AG10803 (cell line): ENCODE measurements around the gene PSMD8.
A peak's percentile ranks its signal among the peaks of the same experiment; 100 is the strongest.
"Not testable (repeated sequence)": the region's sequence is repeated elsewhere in the genome, so short reads cannot be mapped to it uniquely, and the experiment has no call there.

Experiments used
- DNase-seq: peaks from one replicate; pipeline ENCODE4 v3.0.0; 2010; ENCODE audit warnings: low read depth
- H3K4me3 ChIP-seq: 2 replicates; pipeline ENCODE4 v1.5.1; 2011; ENCODE audit warnings: mild to moderate bottlenecking, low read length, control low read depth
- TF ChIP-seq, protein P1 (sequence below): conservative IDR thresholded peaks from 2 replicates; pipeline ENCODE4 v1.5.1; 2011; ENCODE audit warnings: mild to moderate bottlenecking, low read length, control low read depth, inconsistent platforms

The PSMD8 gene

DNA sequence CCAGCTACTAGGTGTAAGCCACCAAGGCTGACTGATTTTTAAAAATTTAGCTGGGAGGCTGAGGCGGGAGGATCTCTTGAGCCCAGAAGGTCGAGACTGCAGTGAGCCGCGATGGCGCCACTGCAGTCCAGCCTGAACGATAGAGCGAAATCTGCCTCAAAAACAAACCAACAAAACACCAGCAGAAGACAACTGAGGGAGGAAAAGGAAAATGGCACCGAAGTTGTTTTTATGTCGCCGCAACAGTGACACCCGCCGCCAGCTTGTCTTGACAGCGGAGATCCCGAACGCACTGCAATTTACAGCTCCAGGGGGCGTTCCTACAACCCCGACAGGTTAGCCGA is 28.2 kb downstream of the PSMD8 start:
- no peak for DNase-seq
- H3K4me3 ChIP-seq, result peak overlapping the region; percentile 59

DNA sequence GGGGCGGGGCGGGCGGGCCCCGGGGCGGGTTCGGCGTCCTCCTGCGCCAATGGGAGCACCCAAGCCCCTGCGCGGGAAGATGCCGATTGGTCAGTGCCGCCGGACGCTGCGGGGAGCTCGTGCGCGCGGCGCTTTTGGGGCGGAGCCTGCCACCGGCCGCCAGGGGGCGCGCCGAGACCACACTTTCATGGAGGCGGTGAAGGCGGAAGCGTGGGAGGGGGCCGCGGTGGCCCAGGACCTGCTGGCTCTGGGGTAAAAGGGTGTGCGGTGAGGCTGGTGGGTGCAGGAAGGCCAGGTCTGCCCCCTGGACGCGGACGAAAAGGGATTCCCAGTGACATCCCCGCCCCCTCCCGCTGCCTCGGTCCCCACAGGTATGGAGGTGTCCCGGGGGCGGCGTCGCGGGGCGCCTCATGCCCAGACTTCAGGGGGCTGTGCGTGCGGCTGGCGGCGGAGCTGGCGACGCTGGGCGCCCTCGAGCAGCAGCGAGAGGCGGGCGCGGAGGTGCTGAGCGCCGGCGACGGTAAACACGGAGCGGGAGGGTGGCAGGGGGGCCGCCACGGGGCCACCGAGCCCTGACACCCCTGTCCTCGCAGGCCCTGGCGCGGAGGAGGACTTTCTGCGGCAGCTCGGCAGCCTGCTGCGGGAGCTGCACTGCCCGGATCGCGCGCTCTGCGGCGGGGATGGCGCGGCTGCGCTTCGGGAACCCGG is 28.8 kb downstream of the PSMD8 start, which contains the start of gene FAM98C:
Gene FAM98C (plus strand): TSS at position 127 of the 708 bp plus-strand sequence. CDS start 61 bp downstream, at position 188.
- TF ChIP-seq, protein P1, sequence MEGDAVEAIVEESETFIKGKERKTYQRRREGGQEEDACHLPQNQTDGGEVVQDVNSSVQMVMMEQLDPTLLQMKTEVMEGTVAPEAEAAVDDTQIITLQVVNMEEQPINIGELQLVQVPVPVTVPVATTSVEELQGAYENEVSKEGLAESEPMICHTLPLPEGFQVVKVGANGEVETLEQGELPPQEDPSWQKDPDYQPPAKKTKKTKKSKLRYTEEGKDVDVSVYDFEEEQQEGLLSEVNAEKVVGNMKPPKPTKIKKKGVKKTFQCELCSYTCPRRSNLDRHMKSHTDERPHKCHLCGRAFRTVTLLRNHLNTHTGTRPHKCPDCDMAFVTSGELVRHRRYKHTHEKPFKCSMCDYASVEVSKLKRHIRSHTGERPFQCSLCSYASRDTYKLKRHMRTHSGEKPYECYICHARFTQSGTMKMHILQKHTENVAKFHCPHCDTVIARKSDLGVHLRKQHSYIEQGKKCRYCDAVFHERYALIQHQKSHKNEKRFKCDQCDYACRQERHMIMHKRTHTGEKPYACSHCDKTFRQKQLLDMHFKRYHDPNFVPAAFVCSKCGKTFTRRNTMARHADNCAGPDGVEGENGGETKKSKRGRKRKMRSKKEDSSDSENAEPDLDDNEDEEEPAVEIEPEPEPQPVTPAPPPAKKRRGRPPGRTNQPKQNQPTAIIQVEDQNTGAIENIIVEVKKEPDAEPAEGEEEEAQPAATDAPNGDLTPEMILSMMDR, result peak; percentile 65
- DNase-seq, result peak; percentile 94
- H3K4me3 ChIP-seq, result peak within 1 kb of the TSS; percentile 93

More for the DNA sequence above, 28.2 kb downstream of the PSMD8 start:
- TF ChIP-seq, protein P1, result no peak; the same call in 1 of the 2 replicates

DNA sequence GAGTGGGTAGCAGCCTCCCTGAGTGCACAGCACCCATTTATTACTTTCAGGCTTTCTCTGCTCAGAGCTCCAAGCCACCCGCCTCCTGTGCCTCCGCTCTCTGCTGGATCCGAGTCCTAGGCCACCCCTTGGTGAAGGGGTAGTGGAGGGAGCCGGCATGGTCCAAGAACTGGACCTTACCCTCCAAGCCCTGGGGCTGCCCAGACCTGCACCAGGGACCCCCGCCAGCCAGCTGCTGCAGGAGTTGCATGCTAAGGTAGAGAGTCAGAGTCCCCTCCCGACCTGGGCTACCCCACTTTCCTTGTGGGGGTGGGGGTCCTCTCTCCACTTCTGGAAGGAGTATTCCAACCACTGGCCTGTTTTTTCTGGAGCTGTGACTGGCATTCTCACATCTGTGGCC is 30.5 kb downstream of the PSMD8 start:
- no peak overlapping the region for H3K4me3 ChIP-seq
- TF ChIP-seq, protein P1, result no peak
- no peak for DNase-seq

DNA sequence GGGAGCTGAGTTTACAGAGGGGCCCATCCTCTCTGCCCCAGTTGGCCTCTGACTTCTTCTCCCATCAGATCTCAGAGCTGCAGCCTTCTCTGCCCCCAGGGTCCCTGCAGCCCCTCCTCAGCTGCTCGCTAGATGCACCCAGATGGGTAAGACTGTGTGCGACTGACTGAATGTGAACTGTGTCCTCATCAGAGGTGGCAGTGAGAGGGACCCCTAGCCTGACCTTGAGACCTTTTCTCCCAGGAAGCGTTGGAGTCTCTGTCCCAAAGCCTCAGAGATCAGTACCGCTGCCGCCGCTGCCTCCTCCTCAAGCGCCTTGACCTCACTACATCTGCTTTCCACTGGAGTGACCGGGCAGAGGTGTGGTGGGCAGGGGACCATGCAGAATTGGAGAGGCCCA is 30.9 kb downstream of the PSMD8 start:
- H3K4me3 ChIP-seq, result no peak overlapping the region
- TF ChIP-seq, protein P1, result no peak
- DNase-seq, result no peak

DNA sequence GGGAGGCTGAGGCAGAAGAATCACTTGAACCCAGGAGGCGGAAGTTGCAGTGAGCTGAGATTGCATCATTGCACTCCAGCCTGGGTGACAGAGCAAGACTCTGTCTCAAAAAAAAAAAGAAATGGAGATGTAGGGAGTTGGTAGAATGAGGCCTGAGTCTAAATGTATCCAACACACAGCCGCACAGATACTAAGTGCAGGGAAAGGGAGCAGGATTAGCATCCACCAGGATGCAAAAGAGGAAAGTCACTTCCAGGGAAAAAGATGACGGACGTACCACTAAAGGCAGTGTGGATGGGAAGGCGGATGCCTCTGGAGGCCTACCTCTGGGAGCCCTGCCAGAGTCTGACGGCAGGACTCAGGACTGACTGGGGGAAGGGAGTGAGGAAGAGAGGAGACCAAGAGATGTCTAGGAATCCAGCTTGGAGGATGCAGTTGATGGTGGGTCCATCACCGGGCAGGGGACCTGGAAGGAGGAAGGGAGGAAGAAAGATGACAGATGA is 35.3 kb downstream of the PSMD8 start:
- no peak overlapping the region for H3K4me3 ChIP-seq
- TF ChIP-seq, protein P1, result no peak
- DNase-seq, result peak; percentile 43

DNA sequence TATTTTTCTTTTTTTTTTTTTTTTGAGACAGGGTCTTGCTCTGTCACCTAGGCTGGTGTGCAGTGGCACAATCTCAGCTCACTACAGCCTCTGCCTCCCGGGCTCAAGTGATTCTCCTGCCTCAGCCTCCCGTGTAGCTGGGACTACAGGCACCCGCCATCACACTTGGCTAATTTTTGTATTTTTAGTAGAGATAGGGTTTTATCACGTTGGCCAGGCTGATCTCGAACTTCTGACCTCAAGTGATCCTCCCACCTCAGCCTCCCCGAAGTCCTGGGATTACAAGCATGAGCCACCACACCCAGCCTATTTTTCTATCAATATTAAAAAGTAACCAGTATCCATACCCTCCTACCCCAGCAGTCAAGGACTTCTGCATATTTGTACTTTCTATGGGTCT is 36.0 kb downstream of the PSMD8 start:
- H3K4me3 ChIP-seq, DNase-seq: not testable (repeated sequence)

DNA sequence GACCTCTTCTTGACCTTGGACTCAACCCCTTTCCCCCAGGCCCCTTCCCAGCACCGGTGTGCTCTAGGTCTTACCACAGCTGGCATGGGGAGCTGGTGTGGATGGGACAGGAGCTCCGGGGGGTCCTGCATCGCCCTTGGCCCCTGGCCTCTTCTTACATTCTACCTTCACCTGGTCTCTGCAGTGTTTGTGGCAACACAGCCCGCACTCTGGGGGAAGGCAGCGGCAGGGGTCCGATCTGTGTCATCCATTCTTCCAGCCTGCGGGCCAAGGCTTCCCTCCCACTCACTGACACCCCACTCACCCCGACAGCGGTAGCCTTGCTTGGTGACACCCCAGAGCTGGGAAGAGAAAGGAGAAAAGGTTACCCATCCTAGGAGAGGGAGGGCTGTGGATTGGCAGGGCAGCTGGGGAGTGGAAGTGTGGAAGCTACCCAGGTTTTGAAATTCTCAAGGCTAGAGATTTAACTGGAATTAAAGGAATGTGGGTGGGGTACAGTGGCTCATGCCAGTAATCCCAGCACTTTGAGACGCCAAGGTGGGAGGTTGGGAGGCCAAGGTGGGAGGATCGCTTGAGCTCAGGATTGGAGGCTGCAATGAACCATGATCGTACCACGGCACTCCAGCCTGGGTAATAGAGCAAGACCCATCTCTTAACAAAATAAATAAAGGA is 36.8 kb downstream of the PSMD8 start:
- no peak for DNase-seq
- H3K4me3 ChIP-seq, result no peak overlapping the region
- TF ChIP-seq, protein P1, result no peak

DNA sequence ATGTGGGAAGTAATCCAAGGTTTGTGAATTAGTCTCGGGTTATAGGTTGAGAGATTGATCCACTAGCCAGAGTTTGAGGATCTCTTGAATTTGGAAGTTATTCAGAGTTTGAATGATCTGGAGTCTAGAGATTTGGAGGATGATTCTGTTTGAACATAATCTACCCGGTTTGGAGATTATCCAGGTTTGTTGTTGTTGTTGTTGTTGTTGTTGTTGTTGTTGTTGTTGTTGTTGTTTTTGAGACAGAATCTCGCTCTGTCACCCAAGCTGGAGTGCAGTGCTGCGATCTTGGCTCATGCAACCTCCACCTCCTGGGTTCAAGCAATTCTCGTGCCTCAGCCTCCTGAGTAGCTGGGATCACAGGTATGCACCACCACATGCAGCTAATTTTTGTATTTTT is 37.5 kb downstream of the PSMD8 start:
- DNase-seq, H3K4me3 ChIP-seq: not testable (repeated sequence)
